ENCODE measurements around the gene CCDC197. TPM values are rescaled to one million over a fixed set of nuclear protein-coding genes. Genes with fewer than 3 reads are reported as not detected.

CCDC197 gene
- total RNA-seq, 1 donor, result not detected

GRCh38 chr14:93967637-93968250, 29.4 kb upstream of the CCDC197 start:
- TF ChIP-seq, protein P1, sequence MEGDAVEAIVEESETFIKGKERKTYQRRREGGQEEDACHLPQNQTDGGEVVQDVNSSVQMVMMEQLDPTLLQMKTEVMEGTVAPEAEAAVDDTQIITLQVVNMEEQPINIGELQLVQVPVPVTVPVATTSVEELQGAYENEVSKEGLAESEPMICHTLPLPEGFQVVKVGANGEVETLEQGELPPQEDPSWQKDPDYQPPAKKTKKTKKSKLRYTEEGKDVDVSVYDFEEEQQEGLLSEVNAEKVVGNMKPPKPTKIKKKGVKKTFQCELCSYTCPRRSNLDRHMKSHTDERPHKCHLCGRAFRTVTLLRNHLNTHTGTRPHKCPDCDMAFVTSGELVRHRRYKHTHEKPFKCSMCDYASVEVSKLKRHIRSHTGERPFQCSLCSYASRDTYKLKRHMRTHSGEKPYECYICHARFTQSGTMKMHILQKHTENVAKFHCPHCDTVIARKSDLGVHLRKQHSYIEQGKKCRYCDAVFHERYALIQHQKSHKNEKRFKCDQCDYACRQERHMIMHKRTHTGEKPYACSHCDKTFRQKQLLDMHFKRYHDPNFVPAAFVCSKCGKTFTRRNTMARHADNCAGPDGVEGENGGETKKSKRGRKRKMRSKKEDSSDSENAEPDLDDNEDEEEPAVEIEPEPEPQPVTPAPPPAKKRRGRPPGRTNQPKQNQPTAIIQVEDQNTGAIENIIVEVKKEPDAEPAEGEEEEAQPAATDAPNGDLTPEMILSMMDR (IDR thresholded peaks at IDR 0.05; ENCODE audit: insufficient read depth, low read depth, low read length), result no peak
- H3K4me3 ChIP-seq (ENCODE audit: low read depth, low read length), result no peak overlapping the region
- no peak for DNase-seq (ENCODE audit: low read depth)

DNA sequence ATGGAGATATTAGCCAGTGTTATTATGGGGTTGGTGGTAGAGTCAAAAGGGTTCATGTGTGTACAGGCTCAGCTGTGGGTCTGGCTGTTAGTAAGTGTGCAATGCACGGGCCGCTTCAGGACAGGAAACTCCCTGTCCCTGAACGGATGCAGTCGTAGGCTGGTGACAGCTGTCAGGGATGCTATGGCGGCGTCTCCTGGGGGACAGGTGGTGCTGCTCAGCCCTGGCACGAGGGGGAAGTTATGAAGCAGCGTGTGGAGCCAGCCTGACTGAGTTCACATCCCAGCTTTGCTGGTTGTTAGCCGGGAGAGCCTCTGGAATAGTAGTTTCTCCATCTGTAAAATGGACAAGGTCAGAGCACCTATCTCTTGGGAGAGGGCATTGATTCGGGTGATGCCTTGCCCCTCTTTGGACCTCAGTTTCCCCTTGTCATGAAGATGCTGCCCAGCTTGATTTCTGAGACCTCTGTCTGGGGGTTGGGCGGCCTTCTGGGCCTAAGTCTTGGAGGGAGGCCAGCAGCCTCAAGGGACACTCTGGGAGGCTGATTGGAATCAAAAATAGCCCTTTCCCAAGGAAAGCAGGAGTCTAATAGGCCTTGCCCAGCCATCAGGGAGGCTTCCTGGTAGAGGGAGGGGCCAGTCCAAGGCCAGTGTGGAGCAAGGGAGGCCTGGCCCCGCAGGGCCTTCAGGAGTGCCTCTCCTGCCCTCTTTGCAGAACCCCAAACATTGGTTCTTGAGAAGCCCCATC, 27.8 kb upstream of the CCDC197 start:
- no peak for DNase-seq (ENCODE audit: low read depth)
- no peak overlapping the region for H3K4me3 ChIP-seq (ENCODE audit: low read depth, low read length)
- TF ChIP-seq, protein P1 (IDR thresholded peaks at IDR 0.05; ENCODE audit: insufficient read depth, low read depth, low read length), result no peak

DNA sequence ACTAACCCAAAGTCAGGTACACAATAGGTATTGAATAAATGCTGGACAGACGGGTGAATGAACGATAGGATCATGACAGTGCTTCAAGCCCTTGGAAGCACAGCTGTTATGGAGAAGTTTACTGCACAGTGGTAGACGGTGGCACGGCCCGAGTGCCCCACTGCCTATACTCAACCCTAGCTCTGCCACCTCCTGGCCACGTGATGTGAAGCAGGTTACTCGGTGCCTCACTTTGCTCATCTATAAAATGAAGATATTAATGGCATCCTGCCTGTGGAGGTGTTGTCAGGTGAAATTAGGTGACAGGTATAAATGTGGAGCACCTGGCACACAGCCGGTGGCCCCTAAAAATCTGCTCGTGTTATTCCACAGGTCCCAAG, 26.5 kb upstream of the CCDC197 start:
- H3K4me3 ChIP-seq (ENCODE audit: low read depth, low read length), result no peak overlapping the region
- no peak for DNase-seq (ENCODE audit: low read depth)
- TF ChIP-seq, protein P1 (IDR thresholded peaks at IDR 0.05; ENCODE audit: insufficient read depth, low read depth, low read length), result peak; percentile 11

- peak; percentile 13 for DNase-seq (ENCODE audit: low read depth)
- TF ChIP-seq, protein P1 (IDR thresholded peaks at IDR 0.05; ENCODE audit: insufficient read depth, low read depth, low read length), result no peak
- peak overlapping the region; percentile 27 for H3K4me3 ChIP-seq (ENCODE audit: low read depth, low read length)
Measured at GRCh38 chr14:93970965-93971634, 26.0 kb upstream of the CCDC197 start.

- TF ChIP-seq, protein P1 (IDR thresholded peaks at IDR 0.05; ENCODE audit: insufficient read depth, low read depth, low read length), result no peak
- no peak overlapping the region for H3K4me3 ChIP-seq (ENCODE audit: low read depth, low read length)
- no peak for DNase-seq (ENCODE audit: low read depth)
Measured at GRCh38 chr14:93971635-93972027, 25.5 kb upstream of the CCDC197 start.

GRCh38 chr14:93972618-93973205, 24.4 kb upstream of the CCDC197 start:
- TF ChIP-seq, protein P1 (IDR thresholded peaks at IDR 0.05; ENCODE audit: insufficient read depth, low read depth, low read length), result no peak
- no peak overlapping the region for H3K4me3 ChIP-seq (ENCODE audit: low read depth, low read length)
- no peak for DNase-seq (ENCODE audit: low read depth)

Measured in fibroblast of villous mesenchyme (primary cell).